HG03066 (cell line): ENCODE results near the gene JAM2.

Experiments used
- ATAC-seq: cut with Tn5 transposase; IDR thresholded peaks from one replicate; pipeline ENCODE4 v1.9.1; 2021; ENCODE audit warnings: low read depth; ENCODE audit not compliant: unreplicated experiment

The JAM2 gene

GRCh38 chr21:25760677-25761076 lies 121.6 kb downstream of the JAM2 start:
- no peak for ATAC-seq

GRCh38 chr21:25764065-25764464 lies 125.0 kb downstream of the JAM2 start:
- no peak for ATAC-seq
